Measurements from ENCODE around the gene RALGPS2. TPM values are rescaled to one million over a fixed set of nuclear protein-coding genes. Genes with fewer than 3 reads are reported as not detected.

Gene RALGPS2
- total RNA-seq, 4 donors from 2014 or later, result 4.3 to 30.8 (median 16.8) TPM

- TF ChIP-seq POLR2A (IDR thresholded peaks at IDR 0.05) (no peak), EP300 (IDR thresholded peaks at IDR 0.05) (no peak), CTCF (IDR thresholded peaks at IDR 0.05) (no peak)
- H3K27ac ChIP-seq, result no peak overlapping the region
- H3K9me3 ChIP-seq, result peaks cover 0 to 11% (median 0%) of the 10 kb centered on the region in 4 donors
- 57 to 68% methylated on average over 9 of the region's 9 CpGs for WGBS, 2 donors
- H3K27me3 ChIP-seq, result no peaks in the 10 kb centered on the region
- peaks cover 0 to 4% (median 0%) of the 10 kb centered on the region in 4 donors for H3K4me1 ChIP-seq
- no peak overlapping the region for H3K4me3 ChIP-seq
- no peaks in the 10 kb centered on the region for H3K36me3 ChIP-seq
- DNase-seq (ENCODE audit: low spot score in 2 of 2), result no peak
These were observed 235.6 kb downstream of the RALGPS2 start for GRCh38 chr1:178960482-178961240.

GRCh38 chr1:178961331-178961730 lies 236.3 kb downstream of the RALGPS2 start:
- no peak overlapping the region for H3K27ac ChIP-seq
- no peaks in the 10 kb centered on the region for H3K36me3 ChIP-seq
- peaks cover 0 to 11% (median 0%) of the 10 kb centered on the region in 4 donors for H3K9me3 ChIP-seq
- peaks cover 0 to 4% (median 0%) of the 10 kb centered on the region in 4 donors for H3K4me1 ChIP-seq
- H3K4me3 ChIP-seq, result no peak overlapping the region
- no peaks in the 10 kb centered on the region for H3K27me3 ChIP-seq
- DNase-seq (ENCODE audit: low spot score in 2 of 2), result no peak
- TF ChIP-seq CTCF (IDR thresholded peaks at IDR 0.05), result no peak
- TF ChIP-seq EP300 (IDR thresholded peaks at IDR 0.05), result no peak
- no peak for TF ChIP-seq POLR2A (IDR thresholded peaks at IDR 0.05)
- 90 to 91% methylated on average over 4 of the region's 4 CpGs for WGBS, 2 donors

- no peak for TF ChIP-seq CTCF (IDR thresholded peaks at IDR 0.05)
- TF ChIP-seq EP300 (IDR thresholded peaks at IDR 0.05), result no peak
- no peak overlapping the region for H3K27ac ChIP-seq
These were observed 236.8 kb downstream of the RALGPS2 start for GRCh38 chr1:178961868-178962267.

GRCh38 chr1:178962853-178963711 lies 238.0 kb downstream of the RALGPS2 start:
- no peaks in the 10 kb centered on the region for H3K27me3 ChIP-seq
- DNase-seq (ENCODE audit: low spot score in 2 of 2), result no peak
- peaks cover 0 to 4% (median 0%) of the 10 kb centered on the region in 4 donors for H3K4me1 ChIP-seq
- no peak overlapping the region for H3K4me3 ChIP-seq
- H3K9me3 ChIP-seq, result peaks cover 0 to 11% (median 0%) of the 10 kb centered on the region in 4 donors
- peak overlapping the region in 1 of 4 donors; percentile 9 for H3K27ac ChIP-seq
- H3K36me3 ChIP-seq, result no peaks in the 10 kb centered on the region
- TF ChIP-seq POLR2A (IDR thresholded peaks at IDR 0.05) (no peak), CTCF (IDR thresholded peaks at IDR 0.05) (no peak), EP300 (IDR thresholded peaks at IDR 0.05) (no peak)
- WGBS, 2 donors, result 61 to 64% methylated on average over 10 of the region's 10 CpGs

More at GRCh38 chr1:178961868-178962267, 236.8 kb downstream of the RALGPS2 start:
- H3K4me3 ChIP-seq, result no peak overlapping the region
- peaks cover 0 to 11% (median 0%) of the 10 kb centered on the region in 4 donors for H3K9me3 ChIP-seq
- H3K27me3 ChIP-seq, result no peaks in the 10 kb centered on the region
- DNase-seq (ENCODE audit: low spot score in 2 of 2), result no peak
- H3K36me3 ChIP-seq, result no peaks in the 10 kb centered on the region
- peaks cover 0 to 4% (median 0%) of the 10 kb centered on the region in 4 donors for H3K4me1 ChIP-seq
- 100% methylated on average over 3 of the region's 3 CpGs for WGBS, 2 donors

All from tibial nerve (tissue), 4 donors.